WERI-Rb-1 (cell line): ENCODE data around the gene NEURL2.

Experiments used
- DNase-seq: peaks from one replicate; pipeline ENCODE4 v3.0.0-alpha.2; 2020
- H3K27ac ChIP-seq: fragments of 250-450 bp; sonication (Bioruptor Pico); 2 replicates; pipeline ENCODE4 v1.5.1; 2020; ENCODE audit warnings: mild to moderate bottlenecking, moderate library complexity
- H3K27me3 ChIP-seq: fragments of 250-450 bp; sonication (Bioruptor Pico); 2 replicates; pipeline ENCODE4 v1.5.1; 2021; ENCODE audit warnings: mild to moderate bottlenecking, low read depth, moderate library complexity; ENCODE audit not compliant: insufficient read depth, severe bottlenecking
- H3K36me3 ChIP-seq: fragments of 250-450 bp; sonication (Bioruptor Pico); 2 replicates; pipeline ENCODE4 v1.5.1; 2020; ENCODE audit warnings: mild to moderate bottlenecking, moderate library complexity
- H3K4me3 ChIP-seq: 2 replicates; pipeline ENCODE4 v1.5.1; 2011; ENCODE audit warnings: low read depth, mild to moderate bottlenecking, control low read depth, low read length
- H3K9me3 ChIP-seq: fragments of 250-450 bp; sonication (Bioruptor Pico); 2 replicates; pipeline ENCODE4 v1.5.1; 2021; ENCODE audit warnings: mild to moderate bottlenecking, moderate library complexity; ENCODE audit not compliant: severe bottlenecking
- TF ChIP-seq, protein P1 (sequence below): IDR thresholded peaks from 2 replicates; pipeline ENCODE4 v1.5.1; 2011; ENCODE audit warnings: low read depth, mild to moderate bottlenecking, control low read depth, inconsistent platforms, low read length

NEURL2 gene

DNA sequence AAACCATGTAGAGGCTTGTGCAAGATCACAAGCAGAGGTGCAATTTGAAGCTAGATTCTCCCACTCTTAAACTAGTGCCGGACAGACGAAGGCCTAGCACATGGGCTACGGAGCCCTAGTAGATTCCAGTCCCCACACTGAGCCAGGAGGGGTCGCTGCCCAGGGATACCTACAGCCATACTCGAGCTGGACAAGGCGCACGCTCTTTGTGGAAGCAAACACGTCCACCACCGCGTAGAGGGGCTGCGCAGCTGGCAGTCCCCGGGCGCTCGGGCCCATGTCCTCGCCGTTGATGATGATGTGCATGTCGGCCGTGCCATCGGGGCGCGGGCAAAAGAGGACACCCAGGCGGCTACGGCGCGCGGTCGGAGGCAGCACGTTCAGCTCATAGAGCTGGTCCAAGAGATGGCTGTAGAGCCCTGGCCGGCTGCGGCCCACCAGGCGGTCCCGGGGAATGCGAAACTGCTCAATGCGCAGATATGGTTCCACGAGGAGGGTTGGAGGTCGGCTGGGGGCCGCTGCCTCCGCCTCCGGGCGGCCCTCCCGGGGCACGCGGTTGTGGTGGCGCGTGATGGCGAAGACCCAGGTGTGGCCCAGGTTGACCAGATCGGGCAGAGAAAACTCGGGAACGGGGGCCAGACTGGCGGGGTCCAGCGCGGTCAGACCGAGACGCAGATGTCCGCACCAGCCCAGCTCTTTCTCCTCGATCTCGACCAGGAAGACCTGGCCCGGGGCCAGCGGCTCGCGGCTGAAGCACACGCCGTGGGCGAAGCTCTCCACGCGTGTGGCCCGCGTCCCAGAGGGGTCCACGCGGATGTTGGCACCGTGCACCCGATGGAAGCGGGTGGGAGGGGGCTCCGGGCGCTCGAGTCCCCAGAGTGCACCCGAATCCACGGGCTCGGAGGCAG is 677 bp downstream of the NEURL2 start:
- no peaks in the 10 kb centered on the region for H3K27me3 ChIP-seq
- H3K9me3 ChIP-seq: no peaks in the 10 kb centered on the region
- peak overlapping the region; percentile 81 for H3K27ac ChIP-seq
- TF ChIP-seq, protein P1, sequence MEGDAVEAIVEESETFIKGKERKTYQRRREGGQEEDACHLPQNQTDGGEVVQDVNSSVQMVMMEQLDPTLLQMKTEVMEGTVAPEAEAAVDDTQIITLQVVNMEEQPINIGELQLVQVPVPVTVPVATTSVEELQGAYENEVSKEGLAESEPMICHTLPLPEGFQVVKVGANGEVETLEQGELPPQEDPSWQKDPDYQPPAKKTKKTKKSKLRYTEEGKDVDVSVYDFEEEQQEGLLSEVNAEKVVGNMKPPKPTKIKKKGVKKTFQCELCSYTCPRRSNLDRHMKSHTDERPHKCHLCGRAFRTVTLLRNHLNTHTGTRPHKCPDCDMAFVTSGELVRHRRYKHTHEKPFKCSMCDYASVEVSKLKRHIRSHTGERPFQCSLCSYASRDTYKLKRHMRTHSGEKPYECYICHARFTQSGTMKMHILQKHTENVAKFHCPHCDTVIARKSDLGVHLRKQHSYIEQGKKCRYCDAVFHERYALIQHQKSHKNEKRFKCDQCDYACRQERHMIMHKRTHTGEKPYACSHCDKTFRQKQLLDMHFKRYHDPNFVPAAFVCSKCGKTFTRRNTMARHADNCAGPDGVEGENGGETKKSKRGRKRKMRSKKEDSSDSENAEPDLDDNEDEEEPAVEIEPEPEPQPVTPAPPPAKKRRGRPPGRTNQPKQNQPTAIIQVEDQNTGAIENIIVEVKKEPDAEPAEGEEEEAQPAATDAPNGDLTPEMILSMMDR: peak; percentile 91
- peak overlapping the region; percentile 60 for H3K4me3 ChIP-seq
- peak; percentile 92 for DNase-seq
- peaks cover 37% of the 10 kb centered on the region for H3K36me3 ChIP-seq

DNA sequence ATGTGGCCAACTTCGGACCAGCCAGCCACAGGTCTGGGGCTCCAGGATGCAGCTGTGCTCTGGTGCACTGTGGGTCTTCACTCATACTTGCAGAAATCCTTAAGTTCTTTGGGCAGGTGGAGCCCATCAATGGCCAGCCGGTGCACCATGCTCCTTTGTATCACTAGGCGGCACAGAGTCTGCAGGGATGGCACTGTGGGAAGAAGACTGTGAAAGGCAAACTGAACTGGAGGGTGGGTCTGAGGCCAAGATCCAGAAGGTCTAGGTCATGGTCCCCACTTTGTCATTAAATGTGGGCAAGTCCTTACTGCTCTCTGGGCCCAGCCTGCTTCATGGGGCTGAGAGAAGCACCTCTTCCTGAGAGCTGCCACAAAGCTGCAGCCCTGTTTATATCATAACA is 2.3 kb downstream of the NEURL2 start:
- no peak for DNase-seq
- Histone ChIP-seq H3K4me3 (no peak overlapping the region), H3K9me3 (no peaks in the 10 kb centered on the region), H3K36me3 (peaks cover 34% of the 10 kb centered on the region), H3K27ac (no peak overlapping the region), H3K27me3 (no peaks in the 10 kb centered on the region)
- TF ChIP-seq, protein P1: no peak

DNA sequence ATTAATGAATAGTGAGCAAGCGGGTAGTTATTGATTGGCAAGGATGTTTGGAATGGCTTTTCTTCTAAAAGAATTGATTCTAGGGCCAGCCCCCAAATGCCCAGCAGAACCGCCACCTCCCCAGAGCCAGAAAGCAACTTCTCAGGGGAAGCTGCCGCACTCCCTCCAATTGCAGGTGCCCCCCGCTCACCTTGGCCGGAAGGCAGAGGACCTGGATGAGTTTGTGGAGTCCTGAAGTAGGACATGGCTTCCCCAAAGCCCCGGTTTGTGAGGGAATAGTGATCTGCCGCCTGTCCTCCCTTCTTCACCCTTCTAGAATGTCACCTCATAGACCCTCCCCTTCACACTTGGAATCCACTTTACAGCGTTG is 3.7 kb downstream of the NEURL2 start, which contains the start of gene SPATA25:
SPATA25 (minus strand) TSS at position 277 of the 370 bp plus-strand sequence; CDS start at position 245, 32 bp downstream.
- DNase-seq: no peak
- H3K27ac ChIP-seq: no peak within 1 kb of the TSS
- H3K27me3 ChIP-seq: no peaks in the 10 kb centered on the region
- TF ChIP-seq, protein P1: no peak
- H3K9me3 ChIP-seq: no peaks in the 10 kb centered on the region
- peaks cover 36% of the 10 kb centered on the region for H3K36me3 ChIP-seq
- no peak within 1 kb of the TSS for H3K4me3 ChIP-seq

DNA sequence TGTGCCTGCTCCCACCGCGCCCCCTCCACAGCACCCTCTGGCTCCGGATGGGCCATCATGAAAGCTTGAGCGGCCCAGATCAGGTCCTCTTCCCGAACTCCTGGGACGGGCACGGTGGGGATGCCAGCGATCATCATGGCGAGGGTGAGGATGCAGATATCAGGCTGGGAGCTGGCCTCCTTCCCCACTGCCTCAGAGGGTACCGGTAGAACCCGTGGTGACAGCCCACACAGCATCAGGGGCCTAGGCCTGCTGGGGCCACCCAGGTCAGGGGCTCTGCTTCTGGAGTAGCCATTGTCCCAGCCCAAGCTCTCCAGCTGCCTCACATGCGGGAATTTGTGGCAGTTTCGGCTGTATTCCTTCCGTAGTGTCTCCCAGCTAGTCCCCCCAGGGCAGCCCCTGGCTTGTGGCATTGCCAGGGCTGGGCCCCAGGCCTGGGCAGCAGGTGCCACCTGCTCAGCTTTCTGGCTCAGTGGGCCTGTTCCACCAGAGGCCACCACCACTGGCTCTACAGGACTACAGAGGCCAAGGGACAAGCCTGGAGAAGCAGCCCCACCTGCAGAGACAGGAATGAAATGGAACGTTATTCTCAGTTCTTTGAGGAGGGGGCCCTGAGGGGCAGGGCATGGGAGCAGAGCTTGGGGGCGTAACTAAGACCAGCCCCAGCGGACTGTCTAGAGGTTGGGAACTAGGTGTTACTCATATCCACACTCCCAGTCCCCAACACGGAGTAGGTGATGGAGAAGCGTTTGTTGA is 4.2 kb downstream of the NEURL2 start:
- DNase-seq: no peak
- TF ChIP-seq, protein P1: no peak
- Histone ChIP-seq H3K27ac (no peak overlapping the region), H3K4me3 (no peak overlapping the region), H3K27me3 (no peaks in the 10 kb centered on the region), H3K9me3 (no peaks in the 10 kb centered on the region), H3K36me3 (peaks cover 38% of the 10 kb centered on the region)

DNA sequence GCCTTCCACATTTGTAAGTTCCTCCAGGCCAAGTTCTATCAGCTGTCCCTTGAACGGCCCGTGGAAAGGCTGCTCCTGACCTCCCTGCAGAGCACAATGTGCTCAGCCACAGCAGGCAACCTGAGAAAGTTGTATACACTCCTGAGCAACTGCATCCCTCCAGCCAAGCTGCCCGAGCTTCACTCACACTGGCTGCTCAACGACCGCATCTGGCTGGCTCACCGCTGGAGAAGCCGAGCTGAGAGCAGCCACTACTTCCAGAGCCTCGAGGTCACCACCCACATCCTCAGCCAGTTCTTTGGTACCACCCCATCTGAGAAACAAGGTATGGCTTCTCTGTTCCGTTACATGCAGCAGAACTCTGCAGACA is 7.9 kb downstream of the NEURL2 start:
- Histone ChIP-seq H3K9me3 (no peaks in the 10 kb centered on the region), H3K27ac (no peak overlapping the region), H3K4me3 (no peak overlapping the region), H3K36me3 (peaks cover 38% of the 10 kb centered on the region), H3K27me3 (no peaks in the 10 kb centered on the region)
- no peak for DNase-seq
- TF ChIP-seq, protein P1: no peak
